Hepatocyte (in vitro differentiated cells): Measurements from ENCODE around the gene CAB39. TPM values are rescaled to one million over a fixed set of nuclear protein-coding genes. Genes with fewer than 3 reads are reported as not detected.

Source experiments
- DNase-seq: peaks from one replicate; pipeline ENCODE4 v3.0.0-alpha.2; 2016; ENCODE audit warnings: low spot score
- H2AFZ ChIP-seq: fragments of 200-600 bp; sonication (generic); 2 replicates; pipeline ENCODE4 v1.6.0; 2016; ENCODE audit warnings: antibody characterized with exemption, mild to moderate bottlenecking
- H3K27ac ChIP-seq: fragments of 200-600 bp; sonication (generic); 2 replicates; pipeline ENCODE4 v1.5.1; 2016; ENCODE audit warnings: mild to moderate bottlenecking
- H3K27me3 ChIP-seq: fragments of 200-600 bp; sonication (generic); 2 replicates; pipeline ENCODE4 v1.6.1; 2016
- H3K36me3 ChIP-seq: fragments of 200-600 bp; sonication (generic); replicated peaks from 2 replicates; pipeline ENCODE4 v1.5.1; 2016; ENCODE audit warnings: low read depth; ENCODE audit not compliant: insufficient read depth
- H3K4me1 ChIP-seq: fragments of 200-600 bp; sonication (generic); 2 replicates; pipeline ENCODE4 v1.5.1; 2016; ENCODE audit warnings: mild to moderate bottlenecking, moderate library complexity; ENCODE audit not compliant: insufficient read depth
- H3K4me2 ChIP-seq: fragments of 200-600 bp; sonication (generic); 2 replicates; pipeline ENCODE4 v1.6.0; 2016
- H3K4me3 ChIP-seq: fragments of 200-600 bp; sonication (generic); 2 replicates; pipeline ENCODE4 v1.5.1; 2016; ENCODE audit warnings: mild to moderate bottlenecking
- H3K79me2 ChIP-seq: fragments of 200-600 bp; sonication (generic); 2 replicates; pipeline ENCODE4 v1.6.0; 2017; ENCODE audit warnings: mild to moderate bottlenecking
- H3K9me2 ChIP-seq: fragments of 200-600 bp; sonication (generic); replicated peaks from 2 replicates; pipeline ENCODE4 v1.6.0; 2017; ENCODE audit warnings: mild to moderate bottlenecking; ENCODE audit not compliant: insufficient read depth
- H3K9me3 ChIP-seq: fragments of 200-600 bp; sonication (generic); 2 replicates; pipeline ENCODE4 v1.5.1; 2016; ENCODE audit warnings: low read depth, mild to moderate bottlenecking
- H4K20me1 ChIP-seq: fragments of 200-600 bp; sonication (generic); 2 replicates; pipeline ENCODE4 v1.6.0; 2016; ENCODE audit warnings: mild to moderate bottlenecking; ENCODE audit not compliant: insufficient read depth, poor library complexity, severe bottlenecking
- CTCF ChIP-seq: fragments of 200-600 bp; sonication (generic); IDR thresholded peaks from 2 replicates; pipeline ENCODE4 v1.5.1; 2016; ENCODE audit warnings: antibody characterized with exemption, mild to moderate bottlenecking; ENCODE audit not compliant: poor library complexity
- EZH2 ChIP-seq: fragments of 200-600 bp; sonication (generic); IDR thresholded peaks from 2 replicates; pipeline ENCODE4 v1.6.1; 2016; ENCODE audit warnings: antibody characterized with exemption, mild to moderate bottlenecking, borderline replicate concordance
- EZH2phosphoT487 ChIP-seq: fragments of 200-600 bp; sonication (generic); IDR thresholded peaks from one replicate; pipeline ENCODE4 v1.6.1; 2018; ENCODE audit warnings: antibody characterized with exemption, mild to moderate bottlenecking, low read depth, moderate library complexity; ENCODE audit not compliant: unreplicated experiment, severe bottlenecking
- WGBS: methylation state at CpG from one replicate; pipeline ENCODE4 v1.1.6; 2016; ENCODE audit warnings: low lambda C conversion rate; ENCODE audit errors: missing lambda C conversion rate; 5-methylcytosine and 5-hydroxymethylcytosine counted together
- polyA plus RNA-seq: library from polyadenylated mRNA; unstranded; fragments of >200 nt; fragmentation: Nextera tagmentation; extraction: Ambion mirVana; gene quantifications from 2 replicates; pipeline ENCODE4 v1.2.1, GENCODE V29; 2016
- total RNA-seq: library from RNA; depleted of rRNA; stranded (reverse); fragments of >200 nt; gene quantifications from 2 replicates; pipeline ENCODE4 v1.2.3, GENCODE V29; 2014

CAB39 gene
- total and polyA plus RNA-seq, 2 experiments from 2014 or later: 38.5 to 84.4 TPM

- Histone ChIP-seq H3K36me3 (no peaks in the 10 kb centered on the region), H3K27me3 (no peaks in the 10 kb centered on the region), H2AFZ (no peak overlapping the region), H3K4me3 (no peak overlapping the region), H3K4me2 (no peak overlapping the region), H3K9me2 (no peaks in the 10 kb centered on the region), H3K9me3 (no peaks in the 10 kb centered on the region), H4K20me1 (peaks cover 15% of the 10 kb centered on the region), H3K27ac (peak overlapping the region; percentile 87), H3K4me1 (peaks cover 36% of the 10 kb centered on the region), H3K79me2 (peaks cover 84% of the 10 kb centered on the region)
- no peak for DNase-seq
- TF ChIP-seq EZH2phosphoT487: no peak
- no peak for TF ChIP-seq CTCF
- no peak for TF ChIP-seq EZH2
- WGBS: 75% methylated on average over 2 of the region's 2 CpGs
Observed at GRCh38 chr2:230739961-230740360, 27.3 kb downstream of the CAB39 start.

DNA sequence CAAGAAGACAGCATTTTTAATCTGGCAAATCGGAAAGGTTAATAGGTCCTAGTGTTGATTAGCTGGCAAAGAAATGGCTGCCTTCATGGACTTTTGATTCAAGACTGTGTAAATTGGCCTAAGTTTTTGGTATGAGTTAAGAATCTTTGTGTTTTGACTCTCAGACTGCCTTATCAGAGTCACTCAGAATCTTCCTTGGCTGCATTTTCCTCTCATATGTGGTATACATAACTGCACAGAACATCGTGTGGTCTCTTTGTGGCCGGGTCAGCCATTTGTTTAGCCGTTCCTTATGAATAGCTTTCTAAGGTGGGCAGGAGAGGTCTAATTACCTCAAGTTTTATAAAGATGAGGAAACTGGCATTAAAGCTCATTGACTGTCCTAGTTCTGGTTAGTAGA lies 30.1 kb downstream of the CAB39 start:
- H3K36me3 ChIP-seq: no peaks in the 10 kb centered on the region
- TF ChIP-seq EZH2 (no peak), CTCF (no peak)
- no peak for DNase-seq
- WGBS: 91% methylated on average over 4 of the region's 4 CpGs
- H4K20me1 ChIP-seq: peaks cover 13% of the 10 kb centered on the region
- H2AFZ ChIP-seq: no peak overlapping the region
- no peak overlapping the region for H3K27ac ChIP-seq
- peaks cover 19% of the 10 kb centered on the region for H3K4me1 ChIP-seq
- no peaks in the 10 kb centered on the region for H3K27me3 ChIP-seq
- H3K9me3 ChIP-seq: no peaks in the 10 kb centered on the region
- no peaks in the 10 kb centered on the region for H3K9me2 ChIP-seq
- H3K4me2 ChIP-seq: no peak overlapping the region
- no peak overlapping the region for H3K4me3 ChIP-seq
- H3K79me2 ChIP-seq: peaks cover 86% of the 10 kb centered on the region

- H2AFZ ChIP-seq: no peak overlapping the region
- H3K4me1 ChIP-seq: no peaks in the 10 kb centered on the region
- DNase-seq: no peak
- no peak overlapping the region for H3K27ac ChIP-seq
- H4K20me1 ChIP-seq: peaks cover 12% of the 10 kb centered on the region
- no peak overlapping the region for H3K4me3 ChIP-seq
- H3K4me2 ChIP-seq: no peak overlapping the region
- 81% methylated on average over 4 of the region's 4 CpGs for WGBS
- H3K79me2 ChIP-seq: peaks cover 99% of the 10 kb centered on the region
- H3K9me2 ChIP-seq: no peaks in the 10 kb centered on the region
- TF ChIP-seq CTCF (no peak), EZH2 (no peak), EZH2phosphoT487 (no peak)
- H3K27me3 ChIP-seq: no peaks in the 10 kb centered on the region
- no peaks in the 10 kb centered on the region for H3K9me3 ChIP-seq
- H3K36me3 ChIP-seq: no peaks in the 10 kb centered on the region
Observed at GRCh38 chr2:230746213-230746612, 33.6 kb downstream of the CAB39 start.

DNA sequence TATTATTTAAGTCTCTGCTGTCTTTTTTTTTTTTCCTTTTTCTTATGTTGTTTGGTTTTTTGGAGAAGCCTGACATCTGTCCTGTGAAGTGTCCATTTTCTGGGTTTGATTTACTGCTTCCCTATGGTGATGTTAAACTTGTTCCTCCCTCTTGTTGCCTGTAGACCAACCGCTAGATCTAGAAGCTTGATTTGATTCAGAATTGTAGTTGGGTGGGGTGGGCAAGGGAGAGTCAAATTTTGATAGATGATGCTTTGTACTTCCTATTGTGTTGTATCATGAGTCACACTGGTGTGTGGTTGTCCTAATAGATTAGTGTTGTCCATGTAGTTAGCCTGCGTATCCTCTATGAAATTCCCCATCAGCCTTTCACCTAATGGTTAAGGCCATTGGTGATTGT lies 35.4 kb downstream of the CAB39 start:
- Histone ChIP-seq H3K9me3 (no peaks in the 10 kb centered on the region), H3K36me3 (no peaks in the 10 kb centered on the region), H3K79me2 (peaks cover 99% of the 10 kb centered on the region), H2AFZ (no peak overlapping the region), H3K27ac (no peak overlapping the region), H3K4me3 (no peak overlapping the region), H3K4me1 (no peaks in the 10 kb centered on the region), H3K27me3 (no peaks in the 10 kb centered on the region), H3K4me2 (no peak overlapping the region), H4K20me1 (peaks cover 12% of the 10 kb centered on the region), H3K9me2 (no peaks in the 10 kb centered on the region)
- WGBS: 100% methylated on average over 2 of the region's 2 CpGs
- TF ChIP-seq CTCF: no peak
- TF ChIP-seq EZH2: no peak
- TF ChIP-seq EZH2phosphoT487: no peak
- DNase-seq: no peak
